KOPT-K1 (cell line): ENCODE data around the gene YARS2.
"Not testable (repeated sequence)": the region's sequence is repeated elsewhere in the genome, so short reads cannot be mapped to it uniquely, and the experiment has no call there.

Experiments
- H3K27ac ChIP-seq: fragments of 200-600 bp; sonication (generic); 2 replicates; pipeline ENCODE4 v1.5.1; 2016; ENCODE audit warnings: antibody characterized with exemption, mild to moderate bottlenecking, low read depth, low read length; ENCODE audit not compliant: poor library complexity, severe bottlenecking
- H3K36me3 ChIP-seq: fragments of 200-600 bp; sonication (generic); 2 replicates; pipeline ENCODE4 v1.5.1; 2017; ENCODE audit warnings: antibody characterized with exemption, mild to moderate bottlenecking, low read length, moderate library complexity; ENCODE audit not compliant: insufficient read depth
- H3K9me3 ChIP-seq: fragments of 200-600 bp; sonication (generic); 2 replicates; pipeline ENCODE4 v1.5.1; 2017; ENCODE audit warnings: antibody characterized with exemption, low read length, mild to moderate bottlenecking; ENCODE audit not compliant: insufficient read depth, poor library complexity, severe bottlenecking

The YARS2 gene

GRCh38 chr12:32718926-32719325, 36.8 kb downstream of the YARS2 start:
- Histone ChIP-seq H3K9me3 (no peaks in the 10 kb centered on the region), H3K27ac (no peak overlapping the region), H3K36me3 (peaks cover 55% of the 10 kb centered on the region)

- peaks cover 57% of the 10 kb centered on the region for H3K36me3 ChIP-seq
- H3K27ac ChIP-seq = no peak overlapping the region
- H3K9me3 ChIP-seq = no peaks in the 10 kb centered on the region
Measured at GRCh38 chr12:32714772-32715171, 40.9 kb downstream of the YARS2 start.

GRCh38 chr12:32708926-32709325, 46.8 kb downstream of the YARS2 start:
- Histone ChIP-seq H3K27ac (no peak overlapping the region), H3K9me3 (no peaks in the 10 kb centered on the region), H3K36me3 (peaks cover 69% of the 10 kb centered on the region)

GRCh38 chr12:32706335-32707024, 49.2 kb downstream of the YARS2 start:
- Histone ChIP-seq H3K27ac (no peak overlapping the region), H3K36me3 (peaks cover 50% of the 10 kb centered on the region), H3K9me3 (no peaks in the 10 kb centered on the region)

GRCh38 chr12:32705783-32706182, 49.9 kb downstream of the YARS2 start:
- Histone ChIP-seq H3K36me3 (peaks cover 43% of the 10 kb centered on the region), H3K27ac (no peak overlapping the region), H3K9me3 (no peaks in the 10 kb centered on the region)

GRCh38 chr12:32702946-32703345, 52.8 kb downstream of the YARS2 start:
- H3K36me3 ChIP-seq = peaks cover 16% of the 10 kb centered on the region
- no peaks in the 10 kb centered on the region for H3K9me3 ChIP-seq

GRCh38 chr12:32702473-32702872, 53.2 kb downstream of the YARS2 start:
- H3K9me3 ChIP-seq = no peaks in the 10 kb centered on the region
- H3K36me3 ChIP-seq = peaks cover 12% of the 10 kb centered on the region
- no peak overlapping the region for H3K27ac ChIP-seq

More at GRCh38 chr12:32702946-32703345, 52.8 kb downstream of the YARS2 start:
- H3K27ac ChIP-seq = no peak overlapping the region

- not testable (repeated sequence) for H3K27ac ChIP-seq, H3K9me3 ChIP-seq
- peaks cover 19% of the 10 kb centered on the region for H3K36me3 ChIP-seq
Measured at GRCh38 chr12:32699437-32699836, 56.3 kb downstream of the YARS2 start.

GRCh38 chr12:32698285-32698684, 57.4 kb downstream of the YARS2 start:
- peaks cover 24% of the 10 kb centered on the region for H3K36me3 ChIP-seq
- no peak overlapping the region for H3K27ac ChIP-seq
- H3K9me3 ChIP-seq = peaks cover 3% of the 10 kb centered on the region

- no peak overlapping the region for H3K27ac ChIP-seq
- H3K9me3 ChIP-seq = peaks cover 3% of the 10 kb centered on the region
- peaks cover 22% of the 10 kb centered on the region for H3K36me3 ChIP-seq
Measured at GRCh38 chr12:32697445-32697844, 58.3 kb downstream of the YARS2 start.
